ENCODE results near the gene METTL1.
A peak's percentile ranks its signal among the peaks of the same experiment; 100 is the strongest.

Gene METTL1

DNA sequence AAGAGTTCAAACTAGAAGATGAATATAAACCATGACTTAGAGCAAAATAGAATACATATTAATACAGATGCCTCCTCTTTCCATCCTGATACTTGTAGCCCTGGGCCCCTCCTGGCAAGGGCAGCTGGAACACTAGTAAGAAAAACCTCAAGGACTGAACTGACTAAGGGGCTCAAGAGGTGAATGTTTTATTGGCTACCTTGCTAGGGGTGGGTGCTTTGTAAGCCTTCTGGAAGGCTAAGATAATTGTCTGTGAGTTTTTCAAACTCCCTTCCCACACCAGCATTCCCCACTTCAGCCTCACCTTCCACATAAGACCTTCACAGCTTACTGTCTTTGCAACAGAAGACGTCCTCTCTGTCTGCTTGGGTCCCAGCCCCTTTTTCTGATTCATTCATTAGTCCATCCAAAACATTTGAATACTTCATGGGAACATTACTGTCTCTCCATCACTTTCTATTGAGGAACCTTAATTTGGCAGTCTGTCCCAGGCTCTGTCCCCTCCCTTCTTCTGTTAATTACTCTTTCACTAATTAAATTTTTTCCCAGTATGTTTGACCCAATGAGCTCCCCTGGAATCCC, 18.1 kb downstream of the METTL1 start:
- DNase-seq (ENCODE audit: low read depth), result no peak

- DNase-seq (ENCODE audit: low read depth), result no peak
Observed at GRCh38 chr12:57752668-57753000, 19.3 kb downstream of the METTL1 start.

DNA sequence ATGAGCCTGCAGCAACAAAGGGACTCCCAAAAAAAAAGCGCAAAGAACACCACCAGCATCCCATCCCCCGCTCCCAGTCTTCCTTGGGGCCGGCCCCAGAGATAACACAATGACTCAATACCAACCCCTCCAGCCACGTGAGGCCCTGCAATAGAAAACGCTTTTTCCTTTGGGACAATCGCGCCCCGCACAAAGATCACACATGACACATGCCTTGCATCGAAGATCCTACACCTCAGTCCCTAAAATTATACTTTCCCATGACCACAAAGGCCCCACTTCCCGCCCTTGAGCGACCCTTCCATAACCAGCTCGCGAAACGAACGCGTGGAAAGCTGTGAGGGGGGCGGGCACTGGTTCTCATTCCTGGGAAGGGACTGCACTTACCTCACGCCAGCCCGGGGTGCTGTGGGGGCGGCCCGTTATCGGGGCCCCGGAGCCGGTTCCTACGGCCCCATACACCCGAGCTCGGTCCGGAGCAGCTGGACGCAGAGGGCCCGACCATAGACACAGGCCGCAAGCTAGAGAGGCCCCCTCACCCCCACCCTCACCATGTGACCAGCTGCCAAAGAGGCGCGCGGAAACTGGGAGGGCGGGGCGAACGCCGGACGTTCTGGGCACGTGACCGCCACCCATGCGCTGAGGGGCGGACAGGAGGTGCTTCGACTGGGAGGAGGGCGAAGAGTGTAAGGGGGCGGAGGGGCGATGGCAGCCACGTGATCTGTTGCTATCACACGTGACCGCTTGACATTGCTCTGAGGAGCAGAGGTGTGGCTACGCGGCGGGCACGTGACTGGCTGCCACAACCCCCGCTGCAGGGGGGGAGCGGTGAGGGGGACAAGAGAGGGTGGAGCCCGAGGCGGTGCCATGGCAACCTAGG, 19.9 kb downstream of the METTL1 start, which contains the start of gene CDK4:
TSS of gene CDK4 (minus strand) at position 523 of the 880 bp plus-strand sequence. CDS start 593 bp downstream, outside the sequence.
- DNase-seq (ENCODE audit: low read depth), result peak; percentile 98

DNA sequence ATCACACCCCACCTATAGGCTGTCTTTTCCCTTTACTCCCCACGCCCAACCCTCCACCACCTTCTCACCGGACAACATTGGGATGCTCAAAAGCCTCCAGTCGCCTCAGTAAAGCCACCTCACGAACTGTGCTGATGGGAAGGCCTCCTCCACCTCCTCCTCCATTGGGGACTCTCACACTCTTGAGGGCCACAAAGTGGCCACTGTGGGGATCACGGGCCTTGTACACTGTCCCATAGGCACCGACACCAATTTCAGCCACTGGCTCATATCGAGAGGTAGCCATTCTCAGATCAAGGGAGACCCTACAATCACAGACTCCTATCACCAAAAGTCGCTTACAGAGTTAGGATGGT, 20.5 kb downstream of the METTL1 start:
- no peak for DNase-seq (ENCODE audit: low read depth)

DNA sequence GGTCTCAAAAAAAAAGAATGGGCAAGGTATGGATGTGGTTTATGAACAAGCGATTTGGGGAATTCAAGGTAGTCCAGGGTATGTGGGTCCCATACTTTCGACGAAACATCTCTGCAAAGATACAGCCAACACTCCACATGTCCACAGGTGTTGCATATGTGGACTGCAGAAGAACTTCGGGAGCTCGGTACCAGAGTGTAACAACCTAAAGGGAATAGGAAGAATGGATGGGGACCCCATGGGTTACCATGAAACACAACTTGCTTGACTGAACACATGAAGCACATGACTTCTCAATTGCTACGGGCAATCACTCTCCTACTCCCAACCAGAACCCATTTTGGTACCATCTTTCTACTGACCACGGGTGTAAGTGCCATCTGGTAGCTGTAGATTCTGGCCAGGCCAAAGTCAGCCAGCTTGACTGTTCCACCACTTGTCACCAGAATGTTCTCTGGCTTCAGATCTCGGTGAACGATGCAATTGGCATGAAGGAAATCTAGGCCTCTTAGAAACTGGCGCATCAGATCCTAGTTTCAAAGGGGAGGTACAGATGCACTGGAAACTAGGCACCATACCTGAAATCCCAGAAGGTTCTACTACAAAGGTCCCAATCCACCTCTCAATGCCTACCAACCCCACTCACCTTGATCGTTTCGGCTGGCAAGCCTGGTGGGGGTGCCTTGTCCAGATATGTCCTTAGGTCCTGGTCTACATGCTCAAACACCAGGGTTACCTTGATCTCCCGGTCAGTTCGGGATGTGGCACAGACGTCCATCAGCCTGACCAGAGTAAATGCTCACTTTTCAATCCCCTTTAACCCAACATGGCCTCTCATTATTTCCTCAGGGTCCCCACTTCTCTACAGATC, 21.1 kb downstream of the METTL1 start:
- DNase-seq (ENCODE audit: low read depth), result no peak

GRCh38 chr12:57749061-57749460, 22.8 kb downstream of the METTL1 start:
- no peak for DNase-seq (ENCODE audit: low read depth)

DNA sequence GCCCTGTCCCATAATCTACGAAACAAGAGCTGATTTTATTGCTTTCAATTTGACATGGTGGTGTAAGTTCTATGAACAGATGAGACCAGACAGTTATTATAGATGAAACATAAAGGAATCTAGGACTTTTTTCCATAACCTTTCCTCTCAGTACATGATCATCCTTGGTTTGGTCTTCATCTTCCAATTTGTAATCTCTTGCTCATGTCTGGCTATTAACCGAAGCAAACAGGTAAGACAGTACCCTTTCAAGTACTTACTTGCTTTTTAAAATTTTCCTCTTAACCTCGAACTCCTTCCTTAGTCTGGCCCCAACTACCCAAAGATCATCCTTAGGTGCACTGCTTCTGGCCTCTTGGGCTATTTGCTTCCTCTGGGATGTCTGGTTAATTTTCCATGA, 25.9 kb downstream of the METTL1 start:
- no peak for DNase-seq (ENCODE audit: low read depth)

DNA sequence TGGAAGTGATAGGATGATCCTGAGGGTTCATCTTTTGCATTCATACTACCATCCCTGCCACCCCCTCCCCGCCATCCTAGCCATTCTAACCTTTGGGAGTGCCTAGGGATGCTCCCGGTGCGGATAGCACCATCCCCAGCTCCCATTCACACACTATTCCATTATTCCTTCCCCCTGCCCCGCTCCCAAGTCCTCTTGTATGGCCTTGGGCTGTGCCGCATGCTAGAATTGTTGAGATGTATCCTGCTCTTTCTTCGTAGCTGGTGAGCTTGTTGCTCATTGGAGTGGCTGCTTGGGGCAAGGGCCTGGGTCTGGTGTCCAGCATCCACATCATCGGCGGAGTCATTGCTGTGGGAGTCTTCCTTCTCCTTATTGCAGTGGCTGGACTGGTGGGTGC, 26.4 kb downstream of the METTL1 start:
- no peak for DNase-seq (ENCODE audit: low read depth)

DNA sequence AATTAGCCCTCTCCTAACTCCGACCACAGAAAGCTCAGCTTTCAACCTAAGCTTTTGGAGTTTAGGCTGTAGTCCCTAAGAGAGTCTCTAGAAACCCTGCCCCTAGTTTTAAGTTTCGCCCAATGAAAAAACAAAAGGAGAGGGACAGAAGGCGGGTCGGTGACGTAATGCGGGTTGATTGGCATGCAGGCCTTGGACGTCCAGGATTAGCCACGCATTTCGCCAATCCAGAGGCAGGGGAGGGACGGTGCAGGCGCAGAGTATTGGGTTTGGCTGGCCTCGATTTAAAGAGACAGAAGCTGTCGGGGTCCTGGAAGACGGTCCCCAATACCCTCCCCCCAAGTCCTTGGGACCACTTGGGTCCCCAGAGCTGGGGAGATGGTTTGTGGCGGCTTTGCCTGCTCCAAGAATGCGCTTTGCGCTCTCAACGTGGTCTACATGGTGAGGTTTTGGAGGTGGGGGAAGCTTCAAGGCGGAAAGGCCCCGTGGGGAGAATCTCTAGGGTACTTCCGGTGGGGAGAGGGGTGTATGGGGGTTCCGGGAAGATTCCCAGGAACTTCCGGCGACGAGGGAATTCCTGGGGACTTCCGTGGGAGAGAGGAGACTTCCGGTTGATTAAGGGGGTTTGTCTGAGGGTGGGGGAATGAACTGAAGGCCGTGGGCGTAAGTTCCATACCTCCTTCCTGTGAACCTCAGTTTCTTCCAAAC, 27.0 kb downstream of the METTL1 start, which contains the start of gene TSPAN31:
TSS of gene TSPAN31 (plus strand) at position 263 of the 708 bp plus-strand sequence. CDS start at position 379, 116 bp downstream.
- DNase-seq (ENCODE audit: low read depth), result peak; percentile 90

DNA sequence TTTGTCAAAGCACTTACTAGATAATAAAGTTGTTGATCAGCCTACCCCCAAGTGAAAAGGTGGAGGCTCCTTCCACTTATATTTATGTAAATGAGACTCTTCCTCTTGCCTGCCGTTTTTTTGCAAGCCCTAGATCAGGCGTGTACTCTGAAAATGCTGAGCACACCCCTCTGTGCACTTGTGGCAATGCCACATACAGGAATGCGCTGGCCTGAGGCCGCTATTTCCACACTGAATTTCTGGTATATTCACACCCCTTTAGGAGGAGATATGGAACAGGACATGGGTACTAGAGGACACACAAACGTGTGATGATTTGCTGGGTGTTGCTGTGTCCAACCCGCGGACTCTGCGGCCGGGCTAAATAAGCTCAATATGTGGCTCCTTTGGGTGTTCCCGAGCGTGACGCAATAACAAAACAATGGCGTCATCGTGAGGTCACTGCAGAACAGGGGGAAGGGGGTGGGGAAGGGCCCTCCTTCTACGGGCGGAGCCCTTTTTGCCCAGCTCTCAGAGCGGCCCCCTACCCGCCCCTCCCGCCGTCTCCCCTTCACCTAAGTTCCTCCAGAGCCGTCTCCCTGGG, 27.6 kb downstream of the METTL1 start:
- peak; percentile 72 for DNase-seq (ENCODE audit: low read depth)

- DNase-seq (ENCODE audit: low read depth), result no peak
Observed at GRCh38 chr12:57743769-57744168, 28.1 kb downstream of the METTL1 start.

GRCh38 chr12:57741844-57742738, 29.8 kb downstream of the METTL1 start:
- DNase-seq (ENCODE audit: low read depth), result peak; percentile 68

GRCh38 chr12:57741413-57741789, 30.5 kb downstream of the METTL1 start:
- DNase-seq (ENCODE audit: low read depth), result no peak

DNA sequence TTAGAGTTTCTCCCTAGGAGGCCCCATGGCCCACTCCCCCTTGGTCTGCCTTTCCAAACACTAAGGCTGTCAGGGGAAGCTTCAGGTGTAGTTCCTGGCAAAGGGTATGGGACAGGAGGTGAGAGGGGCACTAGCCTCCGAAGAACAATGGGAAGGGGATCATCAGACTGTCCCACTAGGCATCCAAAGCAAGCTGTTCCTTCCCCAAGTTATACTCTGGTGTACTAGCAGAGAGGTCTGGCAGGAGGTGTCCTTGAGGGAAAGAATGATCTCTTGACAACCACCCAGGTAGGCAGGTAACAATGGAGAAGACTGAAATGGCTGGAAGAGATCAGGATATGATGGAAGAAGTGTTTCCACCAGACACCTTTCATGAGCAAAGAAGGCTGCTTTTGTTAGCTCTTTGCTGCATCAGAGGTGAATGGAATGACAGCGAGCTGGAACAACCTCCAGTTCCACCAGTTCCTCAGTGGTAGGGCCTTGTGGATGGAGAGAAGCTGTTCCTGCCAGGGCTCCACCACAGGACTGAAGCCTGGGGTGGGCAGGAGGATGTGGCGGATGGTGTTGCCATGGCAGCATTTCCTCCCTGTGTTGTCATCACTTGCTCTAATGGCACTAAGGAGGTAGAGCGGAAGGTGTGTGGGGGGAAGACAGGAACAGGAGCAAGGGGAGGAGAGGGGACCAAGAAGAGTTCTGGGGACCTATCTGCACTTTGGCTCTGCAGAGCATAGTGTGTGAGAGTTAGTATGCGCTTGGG, 31.1 kb downstream of the METTL1 start:
- DNase-seq (ENCODE audit: low read depth), result peak; percentile 59

- no peak for DNase-seq (ENCODE audit: low read depth)
Observed at GRCh38 chr12:57739914-57740538, 31.9 kb downstream of the METTL1 start.

DNA sequence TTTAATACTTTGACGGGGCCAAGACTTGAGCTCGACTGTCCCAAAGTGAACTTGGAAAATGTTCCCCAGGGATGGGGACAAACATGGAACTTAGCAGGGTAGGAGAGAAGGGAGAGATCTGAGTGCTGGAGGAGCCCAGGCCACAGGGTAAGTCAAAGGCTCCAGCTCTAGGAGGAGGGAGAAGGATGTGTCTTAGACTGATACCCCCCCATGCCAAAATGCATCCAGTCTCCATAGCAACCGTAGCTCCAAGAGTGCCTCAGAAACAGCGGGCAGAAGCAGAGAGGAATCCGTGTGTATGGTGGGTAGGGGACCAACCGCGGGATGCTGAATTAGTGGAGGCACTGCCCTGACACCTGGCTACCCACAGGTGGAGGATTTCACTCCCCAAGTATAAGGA, 32.5 kb downstream of the METTL1 start:
- DNase-seq (ENCODE audit: low read depth), result no peak

- no peak for DNase-seq (ENCODE audit: low read depth)
Observed at GRCh38 chr12:57738661-57739237, 33.2 kb downstream of the METTL1 start, which contains the start of gene AGAP2. AGAP2 (minus strand) TSS chr12:57738742; CDS start chr12:57738246, 496 bp downstream.

Data from activated T-cell treated with anti-CD3 and anti-CD28 coated beads for 48 hours (primary cell).